Measurements from ENCODE around the gene ARTN.

Gene ARTN

DNA sequence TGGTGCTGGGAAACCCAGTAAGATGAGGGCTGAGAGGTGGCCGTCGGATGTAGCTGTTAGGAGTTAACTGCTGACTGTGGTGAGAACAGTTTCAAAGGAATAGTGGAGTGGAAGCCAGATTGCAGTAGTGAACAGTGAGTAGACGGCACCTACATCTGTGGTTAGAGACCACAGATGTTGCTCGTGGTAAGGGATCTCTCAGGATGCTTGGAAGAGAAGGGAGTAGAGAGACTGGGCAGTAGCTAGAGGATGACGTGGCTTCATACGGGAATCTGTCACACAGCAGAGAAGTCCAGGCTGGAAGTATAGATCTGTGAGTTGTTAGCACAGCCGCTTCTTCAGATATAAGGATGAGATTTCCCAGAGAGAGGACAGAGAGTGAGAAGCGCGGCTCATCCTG lies 7.8 kb upstream of the ARTN start:
- TF ChIP-seq YY1 (IDR thresholded peaks at IDR 0.05; ENCODE audit: insufficient read depth, insufficient read length), result no peak
- no peak for TF ChIP-seq SUZ12 (IDR thresholded peaks at IDR 0.05; ENCODE audit: extremely low read depth, insufficient read depth, insufficient read length)
- TF ChIP-seq ZNF274 (IDR thresholded peaks at IDR 0.05; ENCODE audit: low read depth, low read length), result no peak
- no peak for DNase-seq (ENCODE audit: low read depth, low spot score)
- Histone ChIP-seq H3K9me3 (ENCODE audit: insufficient read depth, low read length) (no peaks in the 10 kb centered on the region), H3K9ac (ENCODE audit: insufficient read length, low read depth) (no peak overlapping the region), H3K36me3 (ENCODE audit: insufficient read depth, insufficient read length, low read length) (peaks cover 16% of the 10 kb centered on the region), H3K4me3 (ENCODE audit: insufficient read length, low read depth) (no peak overlapping the region), H3K27me3 (ENCODE audit: insufficient read depth, insufficient read length) (no peaks in the 10 kb centered on the region), H3K4me1 (ENCODE audit: insufficient read depth, insufficient read length) (peaks cover 13% of the 10 kb centered on the region)

DNA sequence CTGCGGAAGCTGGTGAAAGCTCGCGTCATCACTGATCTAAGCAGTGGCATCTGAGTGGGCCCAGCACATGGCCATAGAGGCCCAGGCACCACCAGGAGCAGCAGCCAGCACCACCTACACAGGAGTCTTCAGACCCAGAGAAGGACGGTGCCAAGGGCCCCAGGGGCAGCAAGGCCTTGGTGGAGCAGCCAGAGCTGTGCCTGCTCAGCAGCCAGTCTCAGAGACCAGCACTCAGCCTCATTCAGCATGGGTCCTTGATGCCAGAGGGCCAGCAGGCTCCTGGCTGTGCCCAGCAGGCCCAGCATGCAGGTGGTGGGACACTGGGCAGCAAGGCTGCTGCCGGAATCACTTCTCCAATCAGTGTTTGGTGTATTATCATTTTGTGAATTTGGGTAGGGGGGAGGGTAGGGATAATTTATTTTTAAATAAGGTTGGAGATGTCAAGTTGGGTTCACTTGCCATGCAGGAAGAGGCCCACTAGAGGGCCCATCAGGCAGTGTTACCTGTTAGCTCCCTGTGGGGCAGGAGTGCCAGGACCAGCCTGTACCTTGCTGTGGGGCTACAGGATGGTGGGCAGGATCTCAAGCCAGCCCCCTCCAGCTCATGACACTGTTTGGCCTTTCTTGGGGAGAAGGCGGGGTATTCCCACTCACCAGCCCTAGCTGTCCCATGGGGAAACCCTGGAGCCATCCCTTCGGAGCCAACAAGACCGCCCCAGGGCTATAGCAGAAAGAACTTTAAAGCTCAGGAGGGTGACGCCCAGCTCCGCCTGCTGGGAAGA lies 3.2 kb upstream of the ARTN start:
- no peak overlapping the region for H3K9ac ChIP-seq (ENCODE audit: insufficient read length, low read depth)
- H3K27me3 ChIP-seq (ENCODE audit: insufficient read depth, insufficient read length), result peaks cover 17% of the 10 kb centered on the region
- H3K4me3 ChIP-seq (ENCODE audit: insufficient read length, low read depth), result no peak overlapping the region
- DNase-seq (ENCODE audit: low read depth, low spot score), result no peak
- H3K36me3 ChIP-seq (ENCODE audit: insufficient read depth, insufficient read length, low read length), result peaks cover 17% of the 10 kb centered on the region
- H3K4me1 ChIP-seq (ENCODE audit: insufficient read depth, insufficient read length), result peaks cover 45% of the 10 kb centered on the region
- TF ChIP-seq SUZ12 (IDR thresholded peaks at IDR 0.05; ENCODE audit: extremely low read depth, insufficient read depth, insufficient read length) (no peak), YY1 (IDR thresholded peaks at IDR 0.05; ENCODE audit: insufficient read depth, insufficient read length) (no peak), ZNF274 (IDR thresholded peaks at IDR 0.05; ENCODE audit: low read depth, low read length) (no peak)
- H3K9me3 ChIP-seq (ENCODE audit: insufficient read depth, low read length), result no peaks in the 10 kb centered on the region

DNA sequence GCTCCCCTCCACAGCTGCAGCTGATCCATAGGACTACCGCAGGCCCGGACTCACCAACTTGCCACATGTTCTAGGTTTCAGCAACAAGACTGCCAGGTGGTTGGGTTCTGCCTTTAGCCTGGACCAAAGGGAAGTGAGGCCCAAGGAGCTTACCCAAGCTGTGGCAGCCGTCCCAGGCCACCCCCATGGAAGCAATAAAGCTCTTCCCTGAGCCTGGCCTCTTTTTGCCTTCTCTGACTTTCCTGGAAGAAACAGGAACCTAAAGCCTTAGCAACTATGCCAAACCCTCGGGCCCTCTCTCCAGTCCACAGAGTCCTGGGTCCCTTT lies 2.7 kb upstream of the ARTN start:
- H3K36me3 ChIP-seq (ENCODE audit: insufficient read depth, insufficient read length, low read length), result peaks cover 15% of the 10 kb centered on the region
- no peaks in the 10 kb centered on the region for H3K9me3 ChIP-seq (ENCODE audit: insufficient read depth, low read length)
- H3K4me1 ChIP-seq (ENCODE audit: insufficient read depth, insufficient read length), result peaks cover 50% of the 10 kb centered on the region
- TF ChIP-seq YY1 (IDR thresholded peaks at IDR 0.05; ENCODE audit: insufficient read depth, insufficient read length) (no peak), SUZ12 (IDR thresholded peaks at IDR 0.05; ENCODE audit: extremely low read depth, insufficient read depth, insufficient read length) (no peak), ZNF274 (IDR thresholded peaks at IDR 0.05; ENCODE audit: low read depth, low read length) (no peak)
- no peak overlapping the region for H3K9ac ChIP-seq (ENCODE audit: insufficient read length, low read depth)
- no peak for DNase-seq (ENCODE audit: low read depth, low spot score)
- no peak overlapping the region for H3K4me3 ChIP-seq (ENCODE audit: insufficient read length, low read depth)
- peaks cover 22% of the 10 kb centered on the region for H3K27me3 ChIP-seq (ENCODE audit: insufficient read depth, insufficient read length)

DNA sequence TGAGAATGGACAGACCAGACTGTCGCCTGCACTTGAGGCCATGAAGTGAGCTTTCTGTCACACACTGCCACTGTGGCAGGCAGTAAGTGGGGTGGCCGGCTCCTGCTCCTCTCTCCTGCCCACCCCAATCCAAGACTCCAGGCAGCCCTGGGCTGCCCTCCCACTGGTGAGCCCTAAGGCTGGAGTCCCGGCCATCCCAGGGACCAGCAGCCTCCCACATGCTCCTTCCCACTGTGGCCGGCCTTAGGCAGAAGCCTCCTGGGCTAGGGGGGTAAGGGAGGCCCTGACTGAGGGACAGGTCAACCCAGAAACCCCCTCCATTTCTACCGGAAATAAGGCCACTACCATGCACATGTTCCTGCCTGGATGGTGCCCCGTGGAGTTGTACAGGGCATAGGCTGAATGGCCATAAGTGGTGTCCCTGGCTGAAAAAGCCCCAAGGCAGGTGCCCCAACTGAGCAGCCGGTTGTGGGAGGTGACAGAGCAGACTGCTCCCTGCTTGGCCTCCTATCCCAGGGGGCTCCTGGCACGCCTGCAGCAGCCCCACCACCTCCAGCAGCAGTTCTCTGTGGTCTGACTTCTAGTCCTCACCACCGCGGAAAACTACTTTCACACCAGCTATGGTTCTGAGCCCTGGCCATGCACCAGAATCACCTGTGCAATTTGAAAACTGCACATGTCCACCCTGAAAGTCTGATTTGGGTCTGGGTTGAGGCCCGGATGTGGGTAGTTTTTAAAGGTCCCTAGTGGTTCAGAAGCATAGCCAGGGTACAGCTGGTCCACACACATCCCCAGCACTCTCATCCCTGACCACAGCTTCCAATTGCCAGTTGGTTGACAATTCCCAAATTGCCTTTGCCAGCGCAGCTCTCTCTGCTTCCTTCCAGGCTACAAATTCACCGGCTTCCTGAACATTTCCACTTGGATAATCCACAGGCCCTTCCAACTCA lies 1.6 kb upstream of the ARTN start:
- Histone ChIP-seq H3K9me3 (ENCODE audit: insufficient read depth, low read length) (no peaks in the 10 kb centered on the region), H3K4me1 (ENCODE audit: insufficient read depth, insufficient read length) (peaks cover 56% of the 10 kb centered on the region), H3K9ac (ENCODE audit: insufficient read length, low read depth) (peak overlapping the region; percentile 3), H3K36me3 (ENCODE audit: insufficient read depth, insufficient read length, low read length) (peaks cover 15% of the 10 kb centered on the region), H3K4me3 (ENCODE audit: insufficient read length, low read depth) (no peak overlapping the region), H3K27me3 (ENCODE audit: insufficient read depth, insufficient read length) (peaks cover 23% of the 10 kb centered on the region)
- DNase-seq (ENCODE audit: low read depth, low spot score), result no peak
- TF ChIP-seq YY1 (IDR thresholded peaks at IDR 0.05; ENCODE audit: insufficient read depth, insufficient read length) (no peak), ZNF274 (IDR thresholded peaks at IDR 0.05; ENCODE audit: low read depth, low read length) (no peak), SUZ12 (IDR thresholded peaks at IDR 0.05; ENCODE audit: extremely low read depth, insufficient read depth, insufficient read length) (no peak)

DNA sequence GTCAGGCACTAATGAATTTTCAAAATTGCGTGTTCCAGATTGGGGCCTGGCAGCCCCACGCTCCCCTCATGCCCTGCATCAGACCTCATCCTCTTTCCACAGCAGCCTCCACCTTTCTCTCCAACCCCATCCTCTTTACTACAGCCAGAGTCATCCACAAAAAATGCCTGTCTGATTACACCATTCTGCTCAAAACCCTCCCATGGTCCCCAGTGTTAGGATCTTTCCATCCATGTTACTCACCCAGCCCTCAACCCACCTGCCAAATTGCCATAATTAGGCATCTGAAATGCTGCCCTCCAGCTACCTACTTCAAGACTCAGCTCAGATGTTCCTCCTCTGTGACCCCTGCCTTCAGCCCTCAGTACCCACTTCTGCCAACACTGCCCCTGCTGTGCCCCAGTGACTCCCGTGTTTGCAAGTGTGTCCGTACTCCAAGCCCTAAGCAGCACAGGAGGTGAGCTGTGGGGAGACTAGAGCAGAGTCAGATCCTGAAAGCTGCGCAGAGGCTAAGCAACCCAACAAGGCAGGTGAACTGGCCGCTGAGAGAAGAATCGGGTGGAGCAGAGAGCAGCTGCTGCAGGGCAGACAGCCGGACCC lies 715 bp upstream of the ARTN start:
- H3K9me3 ChIP-seq (ENCODE audit: insufficient read depth, low read length), result no peaks in the 10 kb centered on the region
- H3K9ac ChIP-seq (ENCODE audit: insufficient read length, low read depth), result peak overlapping the region; percentile 82
- TF ChIP-seq YY1 (IDR thresholded peaks at IDR 0.05; ENCODE audit: insufficient read depth, insufficient read length) (no peak), ZNF274 (IDR thresholded peaks at IDR 0.05; ENCODE audit: low read depth, low read length) (no peak), SUZ12 (IDR thresholded peaks at IDR 0.05; ENCODE audit: extremely low read depth, insufficient read depth, insufficient read length) (no peak)
- H3K36me3 ChIP-seq (ENCODE audit: insufficient read depth, insufficient read length, low read length), result peaks cover 24% of the 10 kb centered on the region
- peaks cover 63% of the 10 kb centered on the region for H3K4me1 ChIP-seq (ENCODE audit: insufficient read depth, insufficient read length)
- no peak for DNase-seq (ENCODE audit: low read depth, low spot score)
- H3K27me3 ChIP-seq (ENCODE audit: insufficient read depth, insufficient read length), result peaks cover 23% of the 10 kb centered on the region
- peak overlapping the region; percentile 60 for H3K4me3 ChIP-seq (ENCODE audit: insufficient read length, low read depth)

DNA sequence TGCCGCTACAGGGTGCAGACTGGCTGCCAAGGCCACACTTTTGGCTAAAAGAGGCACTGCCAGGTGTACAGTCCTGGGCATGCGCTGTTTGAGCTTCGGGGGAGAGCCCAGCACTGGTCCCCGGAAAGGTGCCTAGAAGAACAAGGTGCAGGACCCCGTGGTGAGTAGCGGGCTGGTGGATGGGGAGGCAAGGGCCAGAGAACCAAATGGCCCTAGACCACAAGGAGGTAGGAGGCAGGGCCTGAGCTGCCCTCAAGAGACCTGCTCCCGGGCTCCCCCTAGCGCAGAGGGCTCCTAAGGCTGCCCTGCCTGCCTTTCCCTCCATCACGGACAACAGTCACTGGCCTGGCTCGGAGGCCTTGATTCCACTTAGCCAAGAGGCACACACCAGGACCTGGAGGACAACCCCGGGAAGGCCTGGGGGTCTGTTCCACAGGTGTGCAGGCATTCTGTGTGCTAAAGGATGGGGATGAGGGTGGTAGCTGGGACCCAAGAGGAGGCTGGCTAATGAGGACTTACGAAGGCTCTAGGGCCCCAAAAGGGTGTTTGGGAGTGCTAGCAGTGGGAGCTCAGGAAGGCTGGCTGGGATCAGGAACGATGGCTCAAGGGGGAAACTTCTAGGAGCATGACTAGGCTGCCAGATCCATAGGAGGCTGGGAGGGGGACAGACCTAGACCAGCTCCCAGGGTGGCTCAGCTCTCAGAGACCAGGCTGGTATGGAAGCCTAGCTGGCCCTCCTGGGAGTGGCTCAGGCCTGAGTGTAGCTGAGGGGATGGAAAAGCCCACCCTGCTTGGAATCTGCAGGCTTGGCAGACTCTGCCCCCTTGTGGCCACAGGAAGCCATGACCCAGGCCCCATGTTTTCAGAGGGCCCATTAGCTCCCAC lies 742 bp downstream of the ARTN start:
- H3K9me3 ChIP-seq (ENCODE audit: insufficient read depth, low read length), result no peaks in the 10 kb centered on the region
- H3K36me3 ChIP-seq (ENCODE audit: insufficient read depth, insufficient read length, low read length), result peaks cover 27% of the 10 kb centered on the region
- H3K4me3 ChIP-seq (ENCODE audit: insufficient read length, low read depth), result peak overlapping the region; percentile 60
- DNase-seq (ENCODE audit: low read depth, low spot score), result peak; percentile 91
- peaks cover 70% of the 10 kb centered on the region for H3K4me1 ChIP-seq (ENCODE audit: insufficient read depth, insufficient read length)
- peak overlapping the region; percentile 82 for H3K9ac ChIP-seq (ENCODE audit: insufficient read length, low read depth)
- H3K27me3 ChIP-seq (ENCODE audit: insufficient read depth, insufficient read length), result peaks cover 23% of the 10 kb centered on the region
- TF ChIP-seq ZNF274 (IDR thresholded peaks at IDR 0.05; ENCODE audit: low read depth, low read length), result no peak
- TF ChIP-seq YY1 (IDR thresholded peaks at IDR 0.05; ENCODE audit: insufficient read depth, insufficient read length), result peak; percentile 12
- TF ChIP-seq SUZ12 (IDR thresholded peaks at IDR 0.05; ENCODE audit: extremely low read depth, insufficient read depth, insufficient read length), result no peak
